IPS DF 6.9 (cell line): ENCODE data around the gene HSPA12B.

Experiments
- DNase-seq: peaks from one replicate; pipeline ENCODE4 v3.0.0-alpha.2; 2013; ENCODE audit warnings: low read depth, low spot score
- H3K27ac ChIP-seq: one replicate; pipeline ENCODE4 v1.5.1; 2013; ENCODE audit warnings: low read length, control low read depth
- H3K27me3 ChIP-seq: 2 replicates; pipeline ENCODE4 v1.6.1; 2013; ENCODE audit warnings: mild to moderate bottlenecking, low read length; ENCODE audit not compliant: control insufficient read depth, insufficient read depth
- H3K36me3 ChIP-seq: 2 replicates; pipeline ENCODE4 v1.6.1; 2013; ENCODE audit warnings: low read length; ENCODE audit not compliant: control insufficient read depth, insufficient read depth
- H3K4me1 ChIP-seq: 2 replicates; pipeline ENCODE4 v1.6.1; 2013; ENCODE audit warnings: low read length; ENCODE audit not compliant: control insufficient read depth, insufficient read depth
- H3K4me3 ChIP-seq: 2 replicates; pipeline ENCODE4 v1.5.1; 2013; ENCODE audit warnings: mild to moderate bottlenecking, low read length
- H3K9me3 ChIP-seq: 2 replicates; pipeline ENCODE4 v1.6.1; 2013; ENCODE audit warnings: low read length, inconsistent platforms; ENCODE audit not compliant: control insufficient read depth, insufficient read depth
- WGBS: extraction: QIAGEN DNeasy Blood & Tissue Kit; methylation state at CpG from one replicate; pipeline ENCODE4 v1.1.7; 2013; ENCODE audit warnings: mixed read lengths, missing lambda C conversion rate; ENCODE audit not compliant: insufficient read length, insufficient coverage; 5-methylcytosine and 5-hydroxymethylcytosine counted together

Gene HSPA12B

GRCh38 chr20:3777716-3778629 lies 45.5 kb downstream of the HSPA12B start:
- H3K4me3 ChIP-seq, result peak overlapping the region; percentile 63; the same call in 1 of the 2 replicates
- no CpG with 5 or more reads among the region's 70 CpGs for WGBS
- DNase-seq, result no peak

GRCh38 chr20:3778976-3779375 lies 46.5 kb downstream of the HSPA12B start:
- WGBS, result no CpG with 5 or more reads among the region's 18 CpGs
- no peak for DNase-seq
- Histone ChIP-seq H3K27ac (no peak overlapping the region), H3K9me3 (no peaks in the 10 kb centered on the region), H3K4me3 (no peak overlapping the region), H3K4me1 (peaks cover 3% of the 10 kb centered on the region; the same call in 1 of the 2 replicates), H3K36me3 (no peaks in the 10 kb centered on the region), H3K27me3 (no peaks in the 10 kb centered on the region; the same call in 1 of the 2 replicates)

More at GRCh38 chr20:3777716-3778629, 45.5 kb downstream of the HSPA12B start:
- Histone ChIP-seq H3K27ac (no peak overlapping the region), H3K27me3 (no peaks in the 10 kb centered on the region; the same call in 1 of the 2 replicates), H3K36me3 (no peaks in the 10 kb centered on the region), H3K4me1 (peaks cover 3% of the 10 kb centered on the region; the same call in 1 of the 2 replicates), H3K9me3 (no peaks in the 10 kb centered on the region)

- no peaks in the 10 kb centered on the region; the same call in 1 of the 2 replicates for H3K27me3 ChIP-seq
- no CpG with 5 or more reads among the region's 28 CpGs for WGBS
- peak within 1 kb of the TSS; percentile 34; the same call in 1 of the 2 replicates for H3K4me3 ChIP-seq
- H3K9me3 ChIP-seq, result no peaks in the 10 kb centered on the region
- peaks cover 7% of the 10 kb centered on the region for H3K4me1 ChIP-seq
- no peak for DNase-seq
- no peak within 1 kb of the TSS for H3K27ac ChIP-seq
- H3K36me3 ChIP-seq, result 0 out of 2 replicates have a peak, but pooled peaks cover 3% of the 10 kb centered on the region
Observed at GRCh38 chr20:3781153-3781910, 48.8 kb downstream of the HSPA12B start, which contains the start of gene SPEF1. Gene SPEF1, minus strand, starts transcription at chr20:3781448. Its CDS starts 161 bp downstream, at chr20:3781287.

- Histone ChIP-seq H3K36me3 (0 out of 2 replicates have a peak, but pooled peaks cover 3% of the 10 kb centered on the region), H3K9me3 (no peaks in the 10 kb centered on the region), H3K27ac (no peak overlapping the region), H3K27me3 (no peaks in the 10 kb centered on the region; the same call in 1 of the 2 replicates), H3K4me3 (no peak overlapping the region), H3K4me1 (peaks cover 4% of the 10 kb centered on the region)
- no peak for DNase-seq
- no CpG with 5 or more reads among the region's 6 CpGs for WGBS
Observed at GRCh38 chr20:3782597-3782996, 50.1 kb downstream of the HSPA12B start.

- Histone ChIP-seq H3K9me3 (no peaks in the 10 kb centered on the region), H3K36me3 (0 out of 2 replicates have a peak, but pooled peaks cover 3% of the 10 kb centered on the region), H3K27me3 (no peaks in the 10 kb centered on the region; the same call in 1 of the 2 replicates), H3K27ac (no peak overlapping the region), H3K4me1 (peaks cover 4% of the 10 kb centered on the region), H3K4me3 (no peak overlapping the region)
- no peak for DNase-seq
- WGBS, result no CpG with 5 or more reads among the region's 2 CpGs
Observed at GRCh38 chr20:3783068-3783489, 50.6 kb downstream of the HSPA12B start.

- Histone ChIP-seq H3K9me3 (no peaks in the 10 kb centered on the region), H3K4me1 (peaks cover 4% of the 10 kb centered on the region), H3K27ac (no peak overlapping the region), H3K4me3 (no peak overlapping the region), H3K36me3 (0 out of 2 replicates have a peak, but pooled peaks cover 3% of the 10 kb centered on the region), H3K27me3 (no peaks in the 10 kb centered on the region; the same call in 1 of the 2 replicates)
- no peak for DNase-seq
- WGBS, result no CpG with 5 or more reads among the region's 10 CpGs
Observed at GRCh38 chr20:3783511-3784195, 51.2 kb downstream of the HSPA12B start.

- Histone ChIP-seq H3K36me3 (0 out of 2 replicates have a peak, but pooled peaks cover 3% of the 10 kb centered on the region), H3K27me3 (no peaks in the 10 kb centered on the region), H3K4me1 (peaks cover 4% of the 10 kb centered on the region), H3K27ac (no peak overlapping the region), H3K4me3 (no peak overlapping the region), H3K9me3 (no peaks in the 10 kb centered on the region)
- DNase-seq, result no peak
- WGBS, result no CpG with 5 or more reads among the region's 17 CpGs
Observed at GRCh38 chr20:3784216-3784853, 51.9 kb downstream of the HSPA12B start.

GRCh38 chr20:3784863-3785239 lies 52.4 kb downstream of the HSPA12B start:
- Histone ChIP-seq H3K27me3 (no peaks in the 10 kb centered on the region), H3K36me3 (0 out of 2 replicates have a peak, but pooled peaks cover 3% of the 10 kb centered on the region), H3K4me1 (peaks cover 4% of the 10 kb centered on the region), H3K27ac (no peak overlapping the region), H3K9me3 (no peaks in the 10 kb centered on the region), H3K4me3 (no peak overlapping the region)
- WGBS, result 100% methylated on average over 4 of the region's 6 CpGs
- DNase-seq, result no peak

- H3K27ac ChIP-seq, result no peak overlapping the region
- no peak for DNase-seq
- peaks cover 4% of the 10 kb centered on the region for H3K4me1 ChIP-seq
Observed at GRCh38 chr20:3785240-3786125, 53.0 kb downstream of the HSPA12B start.

More at GRCh38 chr20:3785240-3786125, 53.0 kb downstream of the HSPA12B start:
- H3K9me3 ChIP-seq, result no peaks in the 10 kb centered on the region
- H3K36me3 ChIP-seq, result 0 out of 2 replicates have a peak, but pooled peaks cover 3% of the 10 kb centered on the region
- H3K4me3 ChIP-seq, result peak overlapping the region; percentile 50; the same call in 1 of the 2 replicates
- no peaks in the 10 kb centered on the region for H3K27me3 ChIP-seq
- no CpG with 5 or more reads among the region's 79 CpGs for WGBS
